IMR-90 (cell line): ENCODE data around the gene CPTP. TPM values are rescaled to one million over a fixed set of nuclear protein-coding genes. Genes with fewer than 3 reads are reported as not detected.
"Not testable (repeated sequence)": the region's sequence is repeated elsewhere in the genome, so short reads cannot be mapped to it uniquely, and the experiment has no call there.

Source experiments
- ATAC-seq: fragments of 200-7000 bp; cut with Tn5 transposase; 2 replicates; pipeline ENCODE4 v1.9.1; 2020; ENCODE audit warnings: low read depth, mild to moderate bottlenecking, moderate library complexity
- BruUV-seq: library from RNA; stranded (reverse); fragments of 400-500 nt; replicated peaks from 2 replicates; lab custom pipeline; 2021; lab: Mats Ljungman, UMichigan
- CTCF ChIA-PET: fragments of 300-600 bp; formaldehyde crosslinking; extraction: SDS; loops from one replicate; lab custom pipeline; 2021; ENCODE audit warnings: antibody characterized with exemption; lab: Yijun Ruan, JAX
- POLR2A ChIA-PET: fragments of 300-600 bp; sonication (Branson Sonifier 250); formaldehyde crosslinking; loops from one replicate; lab custom pipeline; 2022; ENCODE audit warnings: antibody characterized with exemption; ENCODE audit not compliant: unreplicated experiment; lab: Charles Lee
- DNase-seq: peaks from one replicate; pipeline ENCODE4 v3.0.0; 2013
- H2AFZ ChIP-seq: replicated peaks from 2 replicates; pipeline ENCODE3; 2013; ENCODE audit warnings: low read length, mild to moderate bottlenecking; ENCODE audit not compliant: poor library complexity
- H2AK5ac ChIP-seq: 2 replicates; pipeline ENCODE4 v1.6.1; 2013; ENCODE audit warnings: low read depth, low read length, inconsistent platforms
- H2AK9ac ChIP-seq: replicated peaks from 2 replicates; pipeline ENCODE3; 2013; ENCODE audit warnings: mild to moderate bottlenecking, low read depth, low read length, moderate library complexity; ENCODE audit not compliant: poor library complexity
- H2BK120ac ChIP-seq: 2 replicates; pipeline ENCODE4 v1.6.1; 2013; ENCODE audit warnings: low read depth, low read length, inconsistent platforms
- H2BK15ac ChIP-seq: 3 replicates; pipeline ENCODE4 v1.6.1; 2013; ENCODE audit warnings: low read depth, low read length, inconsistent platforms
- H2BK20ac ChIP-seq: 2 replicates; pipeline ENCODE4 v1.6.1; 2013; ENCODE audit warnings: low read depth, mild to moderate bottlenecking, inconsistent platforms, low read length, moderate library complexity
- H2BK5ac ChIP-seq: 2 replicates; pipeline ENCODE4 v1.6.1; 2013; ENCODE audit warnings: mild to moderate bottlenecking, low read depth, low read length, inconsistent platforms; ENCODE audit not compliant: poor library complexity, severe bottlenecking
- H3K14ac ChIP-seq: replicated peaks from 2 replicates; pipeline ENCODE4 v1.6.1; 2013; ENCODE audit warnings: low read depth, low read length, inconsistent platforms
- H3K18ac ChIP-seq: 2 replicates; pipeline ENCODE4 v1.6.1; 2013; ENCODE audit warnings: low read depth, low read length, control low read depth
- H3K23ac ChIP-seq: 2 replicates; pipeline ENCODE4 v1.6.1; 2013; ENCODE audit warnings: low read depth, low read length, inconsistent platforms
- H3K27ac ChIP-seq: 2 replicates; pipeline ENCODE4 v1.5.1; 2013; ENCODE audit warnings: mild to moderate bottlenecking, control low read depth, low read length; ENCODE audit not compliant: insufficient read depth
- H3K27me3 ChIP-seq: 2 replicates; pipeline ENCODE4 v1.6.1; 2013; ENCODE audit warnings: low read length; ENCODE audit not compliant: control insufficient read depth, insufficient read depth
- H3K36me3 ChIP-seq: 2 replicates; pipeline ENCODE4 v1.6.1; 2013; ENCODE audit warnings: low read length, mixed read lengths; ENCODE audit not compliant: control insufficient read depth, insufficient read depth
- H3K4ac ChIP-seq: 2 replicates; pipeline ENCODE4 v1.6.1; 2013; ENCODE audit warnings: low read depth, low read length, inconsistent platforms
- H3K4me1 ChIP-seq: 2 replicates; pipeline ENCODE4 v1.6.1; 2013; ENCODE audit warnings: low read length, mixed read lengths; ENCODE audit not compliant: control insufficient read depth, insufficient read depth
- H3K4me2 ChIP-seq: 2 replicates; pipeline ENCODE4 v1.6.1; 2013; ENCODE audit warnings: low read depth, mild to moderate bottlenecking, control low read depth, low read length, moderate library complexity
- H3K4me3 ChIP-seq: 2 replicates; pipeline ENCODE4 v1.5.1; 2013; ENCODE audit warnings: low read depth, mild to moderate bottlenecking, control low read depth, low read length, moderate library complexity; ENCODE audit not compliant: insufficient read depth
- H3K56ac ChIP-seq: 2 replicates; pipeline ENCODE4 v1.6.1; 2013; ENCODE audit warnings: low read length, inconsistent platforms; ENCODE audit not compliant: insufficient read depth; ENCODE audit errors: extremely low read depth
- H3K79me1 ChIP-seq, 2 experiments: 2 replicates each; pipeline ENCODE4 v1.6.1; 2013; ENCODE audit warnings: low read length in 2 of 2, inconsistent platforms in 1 of 2, low read depth in 1 of 2
- H3K9ac ChIP-seq: 2 replicates; pipeline ENCODE4 v1.6.1; 2013; ENCODE audit warnings: low read depth, low read length, control low read depth
- H3K9me1 ChIP-seq: 2 replicates; pipeline ENCODE4 v1.6.1; 2013; ENCODE audit warnings: low read length, inconsistent platforms; ENCODE audit not compliant: insufficient read depth
- H3K9me3 ChIP-seq: 2 replicates; pipeline ENCODE4 v1.6.1; 2013; ENCODE audit warnings: low read length; ENCODE audit not compliant: control insufficient read depth, insufficient read depth
- H4K20me1 ChIP-seq: 2 replicates; pipeline ENCODE4 v1.6.1; 2013; ENCODE audit warnings: low read length, inconsistent platforms; ENCODE audit not compliant: insufficient read depth
- H4K5ac ChIP-seq: 2 replicates; pipeline ENCODE4 v1.6.1; 2013; ENCODE audit warnings: mild to moderate bottlenecking, low read depth, low read length, control low read depth
- H4K8ac ChIP-seq, 2 experiments: 2 replicates each; pipeline ENCODE4 v1.6.1; 2013; ENCODE audit warnings: low read depth in 2 of 2, low read length in 2 of 2, control low read depth in 1 of 2, inconsistent platforms in 1 of 2
- H4K91ac ChIP-seq: 2 replicates; pipeline ENCODE4 v1.6.1; 2013; ENCODE audit warnings: low read depth, low read length, inconsistent platforms; ENCODE audit not compliant: insufficient read depth
- BHLHE40 ChIP-seq: fragments of 150-350 bp; IDR thresholded peaks from 2 replicates; pipeline ENCODE4 v1.6.1; 2016; ENCODE audit warnings: mild to moderate bottlenecking, low read depth, low read length
- POLR2A ChIP-seq: IDR thresholded peaks from 2 replicates; pipeline ENCODE4 v1.6.1; 2012; ENCODE audit warnings: mild to moderate bottlenecking, low read depth, low read length
- WGBS, 2 experiments: methylation state at CpG; one replicate each; pipeline versions ENCODE4 v1.1.5 to v1.1.7; 2013; ENCODE audit warnings: missing lambda C conversion rate in 2 of 2; ENCODE audit not compliant: insufficient read length in 1 of 2; ENCODE audit errors: extremely low coverage in 2 of 2; 5-methylcytosine and 5-hydroxymethylcytosine counted together
- dilution Hi-C: fragments of 300-500 bp; cut with HindIII; formaldehyde crosslinking; loops from one replicate; pipeline ENCODE4 v1.14.3; 2018; ENCODE audit warnings: low sequenced_read_pairs; ENCODE audit not compliant: unreplicated experiment
- in situ Hi-C: fragments of 300-500 bp; cut with MboI; formaldehyde crosslinking; loops from 3 replicates; pipeline ENCODE4 v1.14.3; 2019; ENCODE audit warnings: low sequenced_read_pairs, inconsistent platforms, mixed read lengths
- intact Hi-C: fragments of 100-400 bp; cut with micrococcal nuclease; formaldehyde crosslinking; loops from 2 replicates; pipeline ENCODE4 v1.10.0; 2022
- polyA plus RNA-seq, 3 experiments: library from polyadenylated mRNA; depleted of rRNA; stranded (reverse); fragments of >200 nt; gene quantifications; 2 replicates each; pipeline ENCODE4 v1.2.3, GENCODE V29; 2012; ENCODE audit warnings: low replicate concordance in 1 of 3
- total RNA-seq: library from RNA; depleted of rRNA; stranded (reverse); fragments of >200 nt; gene quantifications from 2 replicates; pipeline ENCODE4 v1.2.3, GENCODE V29; 2012
- TF ChIP-seq, protein P1 (sequence below): fragments of 150-350 bp; IDR thresholded peaks from 2 replicates; pipeline ENCODE4 v1.6.1; 2017; ENCODE audit warnings: mild to moderate bottlenecking, antibody characterized with exemption, low read length, low read depth

Gene CPTP
- total and polyA plus RNA-seq, 2 of the 4 experiments (the other 2 are of a cell fraction) = 2.7 to 12.1 TPM

DNA sequence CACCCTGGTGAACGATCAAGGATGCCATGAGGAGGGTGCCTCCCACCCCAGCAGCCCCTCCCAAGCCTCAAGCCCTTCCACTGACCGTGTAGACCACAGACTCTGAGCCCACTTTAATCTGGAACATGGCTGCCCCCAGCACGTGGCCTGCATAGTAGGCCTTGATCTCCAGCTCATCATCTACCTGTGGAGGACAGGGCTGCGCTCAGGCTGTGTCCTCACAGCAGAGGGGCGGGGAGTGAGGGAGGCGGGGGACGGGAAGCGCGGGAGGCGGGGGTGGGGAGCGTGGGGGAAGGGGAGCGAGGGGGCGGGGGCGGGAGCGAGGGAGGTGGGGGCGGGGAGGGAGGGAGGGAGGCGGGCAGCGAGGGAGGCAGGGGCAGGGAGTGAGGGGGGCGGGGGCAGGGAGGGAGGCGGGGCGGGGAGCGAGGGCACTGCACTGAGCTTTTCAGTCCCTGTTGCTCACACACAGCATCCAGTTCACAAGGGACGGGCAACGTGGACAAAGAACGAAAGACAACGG lies 9.1 kb upstream of the CPTP start:
- ATAC-seq = no peak
- no peaks in the 10 kb centered on the region for H3K27me3 ChIP-seq

DNA sequence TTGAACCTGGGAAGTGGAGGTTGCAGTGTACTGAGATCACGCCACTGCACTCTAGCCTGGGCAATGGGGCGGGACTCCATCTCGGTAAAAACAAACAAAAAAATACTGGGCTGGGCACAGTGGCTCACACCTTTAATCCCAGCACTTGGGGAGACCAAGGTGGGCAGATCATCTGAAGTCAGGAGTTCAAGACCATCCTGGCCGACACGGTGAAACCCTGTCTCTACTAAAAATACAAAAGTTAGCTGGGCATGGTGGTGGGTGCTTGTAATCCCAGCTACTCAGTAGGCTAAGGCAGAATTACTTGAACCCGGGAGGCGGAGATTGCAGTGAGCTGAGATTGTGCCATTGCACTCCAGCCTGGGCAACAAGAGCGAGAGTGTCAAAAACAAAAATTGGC lies 8.4 kb upstream of the CPTP start:
- Histone ChIP-seq H3K79me1 (peaks cover 16 to 64% of the 10 kb centered on the region in 2 experiments), H4K20me1 (peaks cover 70% of the 10 kb centered on the region), H3K36me3 (peaks cover 67% of the 10 kb centered on the region)
- H2BK15ac ChIP-seq, H3K4ac ChIP-seq, H3K4me1 ChIP-seq, H2AK5ac ChIP-seq, H3K23ac ChIP-seq, H4K8ac ChIP-seq, intact Hi-C loops, H2BK20ac ChIP-seq, H3K9me1 ChIP-seq, H3K4me3 ChIP-seq, H2AFZ ChIP-seq, H2BK5ac ChIP-seq, dilution Hi-C loops, H4K5ac ChIP-seq, DNase-seq, H3K18ac ChIP-seq, BruUV-seq, H3K4me2 ChIP-seq, H3K56ac ChIP-seq, in situ Hi-C loops, CTCF ChIA-PET, H3K14ac ChIP-seq, H2BK120ac ChIP-seq, ATAC-seq, POLR2A ChIA-PET, H2AK9ac ChIP-seq, H4K91ac ChIP-seq, H3K9me3 ChIP-seq, H3K9ac ChIP-seq, H3K27me3 ChIP-seq, H3K27ac ChIP-seq: not testable (repeated sequence)
- WGBS, 2 experiments = 72% methylated on average over 3 of the region's 8 CpGs; no CpG with 5 or more reads in 1 of the 2 experiments

More for the DNA sequence above, 9.1 kb upstream of the CPTP start:
- no peak for DNase-seq
- Histone ChIP-seq H3K79me1 (peaks cover 16 to 58% of the 10 kb centered on the region in 2 experiments), H3K14ac (no peak overlapping the region), H4K91ac (no peak overlapping the region), H2AK5ac (no peak overlapping the region), H3K9ac (no peak overlapping the region), H3K4me1 (peaks cover 8% of the 10 kb centered on the region; the same call in 1 of the 2 replicates), H3K23ac (no peak overlapping the region), H3K9me3 (no peaks in the 10 kb centered on the region), H3K27ac (no peak overlapping the region), H3K56ac (no peak overlapping the region), H3K4ac (no peak overlapping the region), H3K18ac (no peak overlapping the region), H2AFZ (no peak overlapping the region), H2BK20ac (no peak overlapping the region), H2BK5ac (no peak overlapping the region), H3K4me3 (no peak overlapping the region), H4K8ac (no peak overlapping the region), H4K20me1 (peaks cover 64% of the 10 kb centered on the region), H2AK9ac (no peak overlapping the region), H2BK15ac (no peak overlapping the region), H3K4me2 (no peak overlapping the region), H2BK120ac (no peak overlapping the region), H4K5ac (no peak overlapping the region), H3K36me3 (peaks cover 70% of the 10 kb centered on the region), H3K9me1 (peaks cover 4% of the 10 kb centered on the region)
- intact Hi-C loops (no loop called here), in situ Hi-C loops (no loop called here), dilution Hi-C loops (no loop called here)
- WGBS, 2 experiments = 87% methylated on average over 3 of the region's 26 CpGs; no CpG with 5 or more reads in 1 of the 2 experiments
- CTCF ChIA-PET = no interaction called here
- TF ChIP-seq BHLHE40 (no peak), POLR2A (no peak)
- TF ChIP-seq, protein P1, sequence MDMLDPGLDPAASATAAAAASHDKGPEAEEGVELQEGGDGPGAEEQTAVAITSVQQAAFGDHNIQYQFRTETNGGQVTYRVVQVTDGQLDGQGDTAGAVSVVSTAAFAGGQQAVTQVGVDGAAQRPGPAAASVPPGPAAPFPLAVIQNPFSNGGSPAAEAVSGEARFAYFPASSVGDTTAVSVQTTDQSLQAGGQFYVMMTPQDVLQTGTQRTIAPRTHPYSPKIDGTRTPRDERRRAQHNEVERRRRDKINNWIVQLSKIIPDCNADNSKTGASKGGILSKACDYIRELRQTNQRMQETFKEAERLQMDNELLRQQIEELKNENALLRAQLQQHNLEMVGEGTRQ = no peak
- no TSS peak for BruUV-seq
- POLR2A ChIA-PET = no interaction called here
